Measurements from ENCODE around the gene CEP70.

The CEP70 gene

DNA sequence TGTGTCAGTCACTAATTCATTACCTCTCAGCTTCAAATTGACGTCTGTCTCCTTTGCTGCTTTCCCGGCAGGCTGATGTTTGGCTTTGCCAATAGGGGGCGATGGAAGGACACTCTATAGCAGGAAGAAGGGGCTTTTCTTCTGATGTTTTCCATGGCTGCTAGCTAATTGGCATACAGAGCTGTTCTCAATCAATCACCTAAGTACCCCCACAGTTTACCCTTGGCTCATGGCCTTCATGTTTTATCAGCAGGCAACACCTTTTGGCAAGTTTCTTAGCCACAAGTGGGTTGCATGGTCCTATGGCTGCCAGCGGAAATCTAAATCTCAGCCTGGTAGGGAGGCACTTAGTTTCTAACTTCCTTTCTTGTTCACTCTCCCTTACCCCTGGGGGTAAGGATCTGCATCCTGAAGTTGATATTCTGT is 114.6 kb downstream of the CEP70 start:
- Histone ChIP-seq H3K27me3 (replicated peaks; ENCODE audit: control insufficient read depth, insufficient read depth, low read length) (no peaks in the 10 kb centered on the region), H3K36me3 (ENCODE audit: control insufficient read depth, insufficient read depth, low read length) (no peaks in the 10 kb centered on the region), H3K4me3 (replicated peaks; ENCODE audit: low read depth, low read length) (no peak overlapping the region)
- DNase-seq (ENCODE audit: extremely low read depth, insufficient read length), result no peak
- TF ChIP-seq, protein P1, sequence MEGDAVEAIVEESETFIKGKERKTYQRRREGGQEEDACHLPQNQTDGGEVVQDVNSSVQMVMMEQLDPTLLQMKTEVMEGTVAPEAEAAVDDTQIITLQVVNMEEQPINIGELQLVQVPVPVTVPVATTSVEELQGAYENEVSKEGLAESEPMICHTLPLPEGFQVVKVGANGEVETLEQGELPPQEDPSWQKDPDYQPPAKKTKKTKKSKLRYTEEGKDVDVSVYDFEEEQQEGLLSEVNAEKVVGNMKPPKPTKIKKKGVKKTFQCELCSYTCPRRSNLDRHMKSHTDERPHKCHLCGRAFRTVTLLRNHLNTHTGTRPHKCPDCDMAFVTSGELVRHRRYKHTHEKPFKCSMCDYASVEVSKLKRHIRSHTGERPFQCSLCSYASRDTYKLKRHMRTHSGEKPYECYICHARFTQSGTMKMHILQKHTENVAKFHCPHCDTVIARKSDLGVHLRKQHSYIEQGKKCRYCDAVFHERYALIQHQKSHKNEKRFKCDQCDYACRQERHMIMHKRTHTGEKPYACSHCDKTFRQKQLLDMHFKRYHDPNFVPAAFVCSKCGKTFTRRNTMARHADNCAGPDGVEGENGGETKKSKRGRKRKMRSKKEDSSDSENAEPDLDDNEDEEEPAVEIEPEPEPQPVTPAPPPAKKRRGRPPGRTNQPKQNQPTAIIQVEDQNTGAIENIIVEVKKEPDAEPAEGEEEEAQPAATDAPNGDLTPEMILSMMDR (IDR thresholded peaks at IDR 0.05; ENCODE audit: insufficient read depth, low read length, poor library complexity, severe bottlenecking), result peak; percentile 91

DNA sequence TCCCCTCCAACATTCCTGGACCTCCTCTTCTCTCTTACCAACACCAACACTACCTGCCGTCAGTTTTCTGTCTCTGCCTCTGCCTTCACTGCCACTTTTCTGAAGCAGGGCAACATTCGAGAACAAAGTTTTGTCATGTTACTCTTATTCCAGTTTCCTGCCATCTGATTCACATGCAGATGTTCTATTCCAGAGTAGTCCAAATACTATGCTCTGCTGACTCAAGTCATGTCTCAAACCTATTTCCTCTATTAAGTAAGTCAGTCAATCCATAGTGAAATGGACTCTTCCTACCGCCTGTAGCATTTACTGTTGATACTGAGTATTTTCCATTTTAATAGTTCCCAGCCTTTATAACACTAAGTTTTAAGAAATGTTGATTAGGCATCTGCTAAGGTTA is 116.3 kb downstream of the CEP70 start:
- Histone ChIP-seq H3K27me3 (replicated peaks; ENCODE audit: control insufficient read depth, insufficient read depth, low read length) (no peaks in the 10 kb centered on the region), H3K36me3 (ENCODE audit: control insufficient read depth, insufficient read depth, low read length) (no peaks in the 10 kb centered on the region), H3K4me3 (replicated peaks; ENCODE audit: low read depth, low read length) (no peak overlapping the region)
- no peak for DNase-seq (ENCODE audit: extremely low read depth, insufficient read length)
- TF ChIP-seq, protein P1 (IDR thresholded peaks at IDR 0.05; ENCODE audit: insufficient read depth, low read length, poor library complexity, severe bottlenecking), result no peak

DNA sequence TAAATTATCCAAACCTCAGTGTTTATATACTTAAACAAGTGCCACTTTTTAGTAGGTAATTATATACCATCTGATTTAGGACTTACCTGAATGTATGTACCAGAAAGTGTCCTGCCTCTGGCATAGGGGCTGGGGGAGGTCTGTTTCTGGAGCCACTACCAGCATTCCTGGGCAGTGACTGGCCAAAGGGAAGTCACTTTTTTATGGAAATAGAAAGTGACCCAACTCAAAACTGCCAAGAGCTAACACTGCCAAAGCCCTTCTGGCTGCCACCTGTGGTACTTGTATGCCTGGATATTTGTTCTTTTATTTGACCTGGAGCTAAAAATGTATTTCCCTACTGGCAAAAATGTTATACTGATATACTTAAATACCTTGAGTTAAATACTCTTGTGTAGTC is 116.9 kb downstream of the CEP70 start:
- Histone ChIP-seq H3K4me3 (replicated peaks; ENCODE audit: low read depth, low read length) (no peak overlapping the region), H3K27me3 (replicated peaks; ENCODE audit: control insufficient read depth, insufficient read depth, low read length) (no peaks in the 10 kb centered on the region)
- TF ChIP-seq, protein P1 (IDR thresholded peaks at IDR 0.05; ENCODE audit: insufficient read depth, low read length, poor library complexity, severe bottlenecking), result no peak

DNA sequence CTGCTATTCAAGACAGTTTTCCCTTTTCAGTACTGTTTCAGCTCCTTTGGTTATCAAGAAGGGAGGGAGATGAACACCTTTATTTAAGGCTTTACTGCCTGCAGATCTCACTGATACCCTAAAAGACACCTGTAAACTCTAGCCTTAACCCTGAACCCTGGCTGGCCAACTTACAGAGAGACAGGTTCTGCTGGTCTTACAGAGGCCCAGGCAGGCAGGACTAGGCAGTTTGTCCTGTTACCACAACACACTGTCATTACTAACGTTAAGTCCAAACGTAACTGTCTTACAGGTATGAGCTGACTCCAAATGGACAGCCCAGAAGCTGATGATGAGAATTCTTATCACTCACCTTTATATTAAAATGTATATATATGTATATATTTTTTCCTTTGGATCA is 117.5 kb downstream of the CEP70 start:
- no peaks in the 10 kb centered on the region for H3K27me3 ChIP-seq (replicated peaks; ENCODE audit: control insufficient read depth, insufficient read depth, low read length)
- no peak for DNase-seq (ENCODE audit: extremely low read depth, insufficient read length)
- TF ChIP-seq, protein P1 (IDR thresholded peaks at IDR 0.05; ENCODE audit: insufficient read depth, low read length, poor library complexity, severe bottlenecking), result no peak
- no peaks in the 10 kb centered on the region for H3K36me3 ChIP-seq (ENCODE audit: control insufficient read depth, insufficient read depth, low read length)
- H3K4me3 ChIP-seq (replicated peaks; ENCODE audit: low read depth, low read length), result no peak overlapping the region

More for the DNA sequence above, 116.9 kb downstream of the CEP70 start:
- H3K36me3 ChIP-seq (ENCODE audit: control insufficient read depth, insufficient read depth, low read length), result no peaks in the 10 kb centered on the region
- DNase-seq (ENCODE audit: extremely low read depth, insufficient read length), result no peak

DNA sequence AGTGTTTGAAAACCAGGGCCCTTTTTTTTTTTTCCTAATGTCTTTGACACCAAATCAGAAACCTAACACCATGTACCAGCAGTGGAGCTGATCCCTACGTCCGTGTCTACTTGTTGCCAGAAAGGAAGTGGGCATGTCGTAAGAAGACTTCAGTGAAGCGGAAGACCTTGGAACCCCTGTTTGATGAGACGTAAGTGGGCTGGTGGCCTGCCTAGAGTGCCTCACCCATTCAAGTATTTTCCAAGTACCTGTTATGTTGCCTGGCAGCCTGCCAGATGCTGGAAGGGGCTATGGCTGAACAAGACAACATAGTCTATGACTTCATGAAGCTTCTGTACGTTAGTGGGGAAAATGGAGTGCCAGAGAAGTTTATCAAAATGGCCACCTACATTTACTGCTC is 119.9 kb downstream of the CEP70 start:
- no peaks in the 10 kb centered on the region for H3K36me3 ChIP-seq (ENCODE audit: control insufficient read depth, insufficient read depth, low read length)
- no peaks in the 10 kb centered on the region for H3K27me3 ChIP-seq (replicated peaks; ENCODE audit: control insufficient read depth, insufficient read depth, low read length)
- TF ChIP-seq, protein P1 (IDR thresholded peaks at IDR 0.05; ENCODE audit: insufficient read depth, low read length, poor library complexity, severe bottlenecking), result no peak
- no peak for DNase-seq (ENCODE audit: extremely low read depth, insufficient read length)
- no peak overlapping the region for H3K4me3 ChIP-seq (replicated peaks; ENCODE audit: low read depth, low read length)

DNA sequence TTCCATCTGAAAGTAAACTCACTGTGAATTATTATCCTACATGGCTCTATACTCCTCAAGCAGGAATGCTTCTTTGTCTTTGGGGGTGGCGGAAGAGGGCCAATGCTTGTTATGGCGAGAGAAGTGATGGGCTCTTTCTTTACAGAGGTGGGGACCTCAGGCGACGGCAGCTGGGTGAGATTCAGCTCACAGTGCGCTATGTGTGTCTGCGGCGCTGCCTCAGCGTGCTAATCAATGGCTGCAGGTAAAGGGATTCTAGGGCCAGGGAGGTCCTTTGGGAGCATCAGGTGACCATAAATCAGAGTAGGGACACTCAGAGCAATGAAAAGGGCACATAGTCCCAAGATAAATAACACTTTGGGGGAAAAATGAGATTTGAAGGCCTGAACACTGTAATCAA is 120.7 kb downstream of the CEP70 start:
- peaks cover 3% of the 10 kb centered on the region; the same call in 1 of the 2 replicates for H3K27me3 ChIP-seq (replicated peaks; ENCODE audit: control insufficient read depth, insufficient read depth, low read length)
- TF ChIP-seq, protein P1 (IDR thresholded peaks at IDR 0.05; ENCODE audit: insufficient read depth, low read length, poor library complexity, severe bottlenecking), result no peak
- no peak for DNase-seq (ENCODE audit: extremely low read depth, insufficient read length)
- no peaks in the 10 kb centered on the region for H3K36me3 ChIP-seq (ENCODE audit: control insufficient read depth, insufficient read depth, low read length)
- H3K4me3 ChIP-seq (replicated peaks; ENCODE audit: low read depth, low read length), result no peak overlapping the region
